Middle frontal gyrus (tissue), 1 donor: ENCODE measurements around the gene CHRNG.
"Not testable (repeated sequence)": the region's sequence is repeated elsewhere in the genome, so short reads cannot be mapped to it uniquely, and the experiment has no call there.

Experiments
- DNase-seq: peaks from one replicate; pipeline ENCODE4 v3.0.0-alpha.2; 2015; ENCODE audit warnings: low spot score; ENCODE audit errors: extremely low spot score

Gene CHRNG

GRCh38 chr2:232527905-232528470 is 11.5 kb upstream of the CHRNG start:
- no peak for DNase-seq

- no peak for DNase-seq
Observed at GRCh38 chr2:232528746-232529460, 10.6 kb upstream of the CHRNG start.

- no peak for DNase-seq
Observed at GRCh38 chr2:232529806-232530547, 9.5 kb upstream of the CHRNG start.

GRCh38 chr2:232530626-232531260 is 8.7 kb upstream of the CHRNG start:
- DNase-seq, result no peak

- DNase-seq, result no peak
Observed at GRCh38 chr2:232532419-232532818, 7.1 kb upstream of the CHRNG start.

- not testable (repeated sequence) for DNase-seq
Observed at GRCh38 chr2:232532821-232533220, 6.7 kb upstream of the CHRNG start.

GRCh38 chr2:232533944-232534710 is 5.4 kb upstream of the CHRNG start:
- DNase-seq, result no peak

- DNase-seq, result no peak
Observed at GRCh38 chr2:232534940-232535651, 4.4 kb upstream of the CHRNG start.

- DNase-seq, result no peak
Observed at GRCh38 chr2:232535761-232536530, 3.5 kb upstream of the CHRNG start.

- DNase-seq, result no peak
Observed at GRCh38 chr2:232537079-232537478, 2.4 kb upstream of the CHRNG start.

- DNase-seq, result no peak
Observed at GRCh38 chr2:232537499-232537898, 2.0 kb upstream of the CHRNG start.

GRCh38 chr2:232538671-232539070 is 821 bp upstream of the CHRNG start:
- no peak for DNase-seq

GRCh38 chr2:232540441-232541041 is 1.0 kb downstream of the CHRNG start:
- no peak for DNase-seq

GRCh38 chr2:232541195-232541960 is 1.9 kb downstream of the CHRNG start:
- DNase-seq, result no peak

- no peak for DNase-seq
Observed at GRCh38 chr2:232541961-232542714, 2.6 kb downstream of the CHRNG start.

GRCh38 chr2:232542715-232543467 is 3.4 kb downstream of the CHRNG start:
- DNase-seq, result no peak

- no peak for DNase-seq
Observed at GRCh38 chr2:232543491-232543890, 4.0 kb downstream of the CHRNG start.
